HFF-Myc (cell line): ENCODE measurements around the gene DNAAF5.
A peak's percentile ranks its signal among the peaks of the same experiment; 100 is the strongest.
"Not testable (repeated sequence)": the region's sequence is repeated elsewhere in the genome, so short reads cannot be mapped to it uniquely, and the experiment has no call there.

ENCODE experiments used
- DNase-seq: peaks from one replicate; pipeline ENCODE4 v3.0.0-alpha.2; 2011; ENCODE audit warnings: low read depth; ENCODE audit errors: extremely low read depth
- H3K4me3 ChIP-seq: replicated peaks from 2 replicates; pipeline ENCODE4 v1.5.1; 2011; ENCODE audit warnings: low read depth, mild to moderate bottlenecking, control low read depth, low read length
- TF ChIP-seq, protein P1 (sequence below): IDR thresholded peaks from 2 replicates; pipeline ENCODE4 v1.5.1; 2012; ENCODE audit warnings: mild to moderate bottlenecking, low read depth, low read length, control low read depth; ENCODE audit errors: missing control alignments

DNAAF5 gene

DNA sequence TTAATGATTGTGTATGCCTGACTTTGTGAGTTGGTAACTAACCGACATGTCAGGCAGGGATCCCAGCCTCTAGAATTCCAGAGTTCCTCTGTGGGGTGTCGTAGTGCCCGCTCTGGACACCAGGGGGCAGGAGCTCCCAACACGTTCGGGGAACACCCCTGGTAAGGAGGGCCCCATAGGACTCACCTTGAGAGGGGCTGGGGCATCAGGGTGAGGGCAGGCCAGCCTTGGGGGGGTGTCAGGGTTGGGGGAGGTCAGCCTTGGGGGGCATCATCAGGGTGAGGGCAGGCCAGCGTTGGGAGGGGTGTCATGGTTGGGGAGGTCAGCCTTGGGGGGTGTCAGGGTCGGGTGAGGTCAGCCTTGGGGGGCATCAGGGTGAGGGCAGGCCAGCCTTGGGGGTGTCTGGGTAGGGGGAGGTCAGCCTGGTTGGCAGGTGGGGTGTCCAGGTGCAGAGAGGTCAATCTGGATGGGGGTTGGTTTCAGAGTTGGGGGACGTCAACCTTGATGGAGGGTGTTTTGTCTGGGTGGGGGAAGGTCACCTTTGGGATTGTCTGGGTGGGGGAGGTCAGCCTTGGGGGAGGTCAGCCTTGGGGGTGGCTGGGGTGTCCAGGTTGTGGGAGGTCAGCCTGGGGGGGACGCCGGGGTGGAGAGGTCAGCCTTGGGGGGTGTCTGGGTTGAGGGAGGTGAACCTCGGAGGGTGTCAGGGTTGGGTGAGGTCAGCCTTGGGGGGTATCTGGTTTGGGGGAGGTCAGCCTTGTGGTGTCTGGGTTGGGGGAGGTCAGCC, 60.2 kb downstream of the DNAAF5 start:
- TF ChIP-seq, protein P1, sequence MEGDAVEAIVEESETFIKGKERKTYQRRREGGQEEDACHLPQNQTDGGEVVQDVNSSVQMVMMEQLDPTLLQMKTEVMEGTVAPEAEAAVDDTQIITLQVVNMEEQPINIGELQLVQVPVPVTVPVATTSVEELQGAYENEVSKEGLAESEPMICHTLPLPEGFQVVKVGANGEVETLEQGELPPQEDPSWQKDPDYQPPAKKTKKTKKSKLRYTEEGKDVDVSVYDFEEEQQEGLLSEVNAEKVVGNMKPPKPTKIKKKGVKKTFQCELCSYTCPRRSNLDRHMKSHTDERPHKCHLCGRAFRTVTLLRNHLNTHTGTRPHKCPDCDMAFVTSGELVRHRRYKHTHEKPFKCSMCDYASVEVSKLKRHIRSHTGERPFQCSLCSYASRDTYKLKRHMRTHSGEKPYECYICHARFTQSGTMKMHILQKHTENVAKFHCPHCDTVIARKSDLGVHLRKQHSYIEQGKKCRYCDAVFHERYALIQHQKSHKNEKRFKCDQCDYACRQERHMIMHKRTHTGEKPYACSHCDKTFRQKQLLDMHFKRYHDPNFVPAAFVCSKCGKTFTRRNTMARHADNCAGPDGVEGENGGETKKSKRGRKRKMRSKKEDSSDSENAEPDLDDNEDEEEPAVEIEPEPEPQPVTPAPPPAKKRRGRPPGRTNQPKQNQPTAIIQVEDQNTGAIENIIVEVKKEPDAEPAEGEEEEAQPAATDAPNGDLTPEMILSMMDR, result peak; percentile 88
- H3K4me3 ChIP-seq, result no peak overlapping the region
- DNase-seq, result no peak

DNA sequence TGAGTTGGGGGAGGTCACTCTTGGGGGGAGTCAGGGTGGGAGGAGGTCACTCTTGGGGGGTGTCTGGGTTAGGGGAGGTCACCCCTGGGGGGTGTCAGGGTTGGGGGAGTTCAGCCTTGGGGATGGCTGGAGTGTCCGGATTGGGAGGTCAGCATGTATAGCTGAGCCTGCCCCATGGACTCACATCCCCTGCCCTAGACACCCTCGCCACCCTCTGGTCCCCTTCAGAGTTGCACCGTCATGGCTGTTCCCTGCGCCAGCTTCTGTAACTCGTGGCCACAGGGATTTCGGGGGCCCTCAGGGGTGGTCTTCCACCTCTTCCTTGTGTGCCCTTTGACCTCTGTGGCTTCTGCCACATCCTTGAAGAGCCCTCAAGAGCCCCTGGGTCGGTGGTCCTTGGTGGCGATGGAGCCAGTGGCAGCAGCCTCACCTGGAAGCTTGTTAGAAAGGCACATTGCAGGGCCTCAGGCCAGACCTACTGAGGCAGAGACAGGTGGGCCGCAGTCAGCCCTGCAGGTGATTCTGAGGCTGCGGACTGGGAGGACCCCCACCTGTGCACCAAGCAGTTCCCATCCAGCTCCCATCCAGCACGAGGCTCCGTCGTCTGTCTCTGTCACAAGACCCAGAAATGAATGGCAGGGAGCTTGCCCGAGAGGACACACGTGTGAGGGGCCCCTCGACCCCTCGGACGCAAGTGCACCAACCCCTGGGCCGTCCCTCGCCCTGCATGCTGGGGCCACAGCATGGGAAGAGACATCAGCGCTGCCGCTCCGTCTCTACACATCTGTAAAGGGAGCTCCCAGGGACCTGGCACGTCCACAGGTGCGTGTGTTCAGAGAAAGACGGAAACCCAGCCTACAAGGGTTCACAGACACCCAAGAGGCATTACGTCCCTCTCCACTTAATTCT, 61.1 kb downstream of the DNAAF5 start:
- TF ChIP-seq, protein P1, result no peak
- no peak for DNase-seq
- no peak overlapping the region for H3K4me3 ChIP-seq

DNA sequence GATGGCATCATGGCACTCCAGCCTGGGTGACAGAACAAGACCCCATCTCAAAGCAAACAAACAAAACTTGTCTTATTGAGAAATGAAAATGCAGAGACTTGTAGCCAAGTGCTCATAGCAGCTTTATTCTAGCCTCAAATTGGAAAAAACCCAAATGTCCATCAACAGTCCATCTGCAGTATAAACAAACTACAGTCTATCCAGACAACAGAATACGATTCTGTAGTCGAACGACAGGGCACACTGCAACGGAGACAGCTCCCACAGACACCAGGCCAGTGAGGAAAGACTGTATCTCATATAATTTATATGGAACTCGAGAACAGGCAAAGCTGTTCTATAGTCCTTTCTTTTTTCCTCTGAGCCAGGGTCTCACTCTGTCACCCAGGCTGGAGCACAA, 65.0 kb downstream of the DNAAF5 start:
- no peak for DNase-seq
- H3K4me3 ChIP-seq, result no peak overlapping the region
- TF ChIP-seq, protein P1, result no peak

DNA sequence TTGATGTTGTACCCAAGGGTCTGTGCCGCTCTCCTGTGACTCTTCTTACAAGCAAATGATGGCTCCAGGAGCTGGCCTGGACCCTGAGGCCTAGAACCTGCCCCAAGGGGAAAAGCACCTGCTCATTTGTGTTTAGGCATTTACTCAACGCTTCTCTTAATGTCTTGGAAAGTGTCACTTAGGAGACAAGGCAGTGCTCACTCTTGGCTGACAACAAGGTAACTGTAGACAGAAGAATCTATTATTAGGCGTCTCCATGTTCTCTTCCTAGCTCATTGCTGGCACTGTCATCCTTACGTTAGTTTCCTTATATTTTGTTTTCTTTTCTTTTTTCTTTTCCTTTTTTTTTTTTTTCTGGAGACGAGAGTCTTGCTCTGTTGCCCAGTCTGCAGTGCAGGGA, 67.7 kb downstream of the DNAAF5 start:
- H3K4me3 ChIP-seq, result no peak overlapping the region
- no peak for DNase-seq
- TF ChIP-seq, protein P1, result no peak

DNA sequence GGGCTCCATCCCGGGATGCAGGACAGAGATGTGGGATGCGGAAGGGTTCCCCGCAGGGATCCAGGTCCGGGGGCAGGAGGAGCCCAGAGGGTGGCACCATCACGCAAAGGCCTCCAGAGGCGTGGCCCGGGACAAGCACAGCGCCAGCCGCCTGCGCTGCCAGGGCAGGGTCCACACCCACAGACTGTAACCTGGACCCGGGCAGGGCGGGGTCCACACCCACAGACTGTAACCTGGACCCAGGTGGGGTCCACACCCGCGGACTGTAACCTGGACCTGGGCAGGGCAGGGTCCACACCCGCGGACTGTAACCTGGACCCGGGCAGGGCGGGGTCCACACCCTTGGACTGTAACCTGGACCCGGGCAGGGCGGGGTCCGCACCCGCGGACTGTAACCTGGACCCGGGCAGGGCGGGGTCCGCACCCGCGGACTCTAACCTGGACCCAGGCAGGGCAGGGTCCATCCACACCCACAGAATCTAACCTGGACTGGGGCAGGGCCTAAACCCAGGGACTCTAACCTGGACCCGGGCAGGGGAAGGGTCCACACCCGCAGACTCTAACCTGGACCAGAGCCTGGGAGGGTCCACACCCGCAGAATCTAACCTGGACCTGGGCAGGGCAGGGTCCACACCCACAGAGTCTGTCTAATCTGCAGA, 68.3 kb downstream of the DNAAF5 start:
- TF ChIP-seq, protein P1, result no peak
- no peak overlapping the region for H3K4me3 ChIP-seq
- no peak for DNase-seq

DNA sequence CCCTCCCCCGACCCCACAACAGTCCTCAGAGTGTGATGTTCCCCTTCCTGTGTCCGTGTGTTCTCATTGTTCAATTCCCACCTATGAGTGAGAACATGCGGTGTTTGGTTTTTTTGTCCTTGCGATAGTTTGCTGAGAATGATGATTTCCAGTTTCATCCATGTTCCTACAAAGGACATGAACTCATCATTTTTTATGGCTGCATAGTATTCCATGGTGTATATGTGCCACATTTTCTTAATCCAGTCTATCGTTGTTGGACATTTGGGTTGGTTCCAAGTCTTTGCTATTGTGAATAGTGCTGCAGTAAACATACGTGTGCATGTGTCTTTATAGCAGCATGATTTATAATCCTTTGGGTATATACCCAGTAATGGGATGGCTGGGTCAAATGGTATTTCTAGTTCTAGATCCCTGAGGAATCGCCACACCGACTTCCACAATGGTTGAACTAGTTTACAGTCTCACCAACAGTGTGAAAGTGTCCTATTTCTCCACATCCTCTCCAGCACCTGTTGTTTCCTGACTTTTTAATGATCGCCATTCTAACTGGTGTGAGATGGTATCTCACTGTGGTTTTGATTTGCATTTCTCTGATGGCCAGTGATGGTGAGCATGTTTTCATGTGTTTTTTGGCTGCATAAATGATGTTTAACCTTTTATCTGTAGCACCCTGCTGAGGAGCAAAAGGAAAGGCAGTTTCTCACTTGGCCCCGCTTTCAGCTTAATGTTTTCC, 70.1 kb downstream of the DNAAF5 start:
- H3K4me3 ChIP-seq, DNase-seq: not testable (repeated sequence)
